Stimulated activated CD8-positive, alpha-beta memory T cell treated with anti-CD3 and anti-CD28 coated beads, Interleukin-4, amount 100 ng/mL, for 24 hours (primary cell): ENCODE results near the gene ZNF736.
A peak's percentile ranks its signal among the peaks of the same experiment; 100 is the strongest.
"Not testable (repeated sequence)": the region's sequence is repeated elsewhere in the genome, so short reads cannot be mapped to it uniquely, and the experiment has no call there.

Source experiments
- DNase-seq: peaks from one replicate; pipeline ENCODE4 v3.0.0-alpha.2; 2020; ENCODE audit warnings: low read depth

ZNF736 gene

DNA sequence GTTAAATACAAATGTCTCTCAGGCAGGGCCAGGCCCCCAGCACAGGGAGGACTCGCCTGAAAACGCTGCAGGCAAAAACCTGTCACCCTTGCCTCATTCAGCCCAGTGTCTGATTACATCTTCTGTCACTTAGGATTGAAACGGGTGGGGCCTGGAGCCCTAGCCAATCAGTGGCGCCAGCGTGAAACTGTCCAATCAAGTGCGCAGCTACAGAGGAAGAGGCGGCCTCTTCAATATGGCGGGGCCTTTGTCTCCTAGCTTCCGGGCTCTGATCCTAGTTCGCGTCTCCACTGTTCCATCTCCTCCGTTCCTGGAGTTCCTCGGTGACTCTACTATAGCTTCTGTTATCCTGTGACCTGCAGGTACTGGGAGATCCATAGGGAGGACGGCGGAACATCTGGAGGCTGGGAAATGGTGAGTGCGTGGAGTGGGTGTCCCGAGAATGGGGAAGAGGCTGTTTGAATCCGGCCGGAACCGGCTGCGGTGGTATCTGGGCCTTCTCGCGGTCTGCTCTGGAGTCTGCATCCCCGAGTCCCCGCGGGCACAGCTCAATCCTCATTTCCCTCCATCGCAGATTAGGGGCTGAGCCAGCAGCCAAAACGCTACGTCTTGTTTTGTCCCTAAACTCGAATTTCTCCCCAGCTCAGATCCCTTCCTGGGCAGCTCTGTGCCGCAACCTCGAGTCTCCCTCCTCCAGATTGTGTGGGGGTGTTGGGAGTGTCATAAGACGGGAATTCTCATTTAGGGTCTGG is at the start of gene ZNF736:
Gene ZNF736, plus strand, starts transcription at position 222 of the 752 bp plus-strand sequence. Its CDS starts 190 bp downstream, at position 412.
- DNase-seq: peak; percentile 75

- DNase-seq: no peak
Observed at GRCh38 chr7:64266341-64266919, 47.3 kb upstream of the ZNF736 start.

GRCh38 chr7:64277630-64278029 is 36.1 kb upstream of the ZNF736 start:
- DNase-seq: no peak

GRCh38 chr7:64294701-64295420 is 18.9 kb upstream of the ZNF736 start:
- DNase-seq: no peak

- not testable (repeated sequence) for DNase-seq
Observed at GRCh38 chr7:64297418-64297817, 16.3 kb upstream of the ZNF736 start.

- DNase-seq: no peak
Observed at GRCh38 chr7:64300641-64301405, 12.9 kb upstream of the ZNF736 start.

- peak; percentile 89 for DNase-seq
Observed at GRCh38 chr7:64307254-64308015, 6.3 kb upstream of the ZNF736 start.

GRCh38 chr7:64308016-64308270 is 5.8 kb upstream of the ZNF736 start:
- no peak for DNase-seq

DNA sequence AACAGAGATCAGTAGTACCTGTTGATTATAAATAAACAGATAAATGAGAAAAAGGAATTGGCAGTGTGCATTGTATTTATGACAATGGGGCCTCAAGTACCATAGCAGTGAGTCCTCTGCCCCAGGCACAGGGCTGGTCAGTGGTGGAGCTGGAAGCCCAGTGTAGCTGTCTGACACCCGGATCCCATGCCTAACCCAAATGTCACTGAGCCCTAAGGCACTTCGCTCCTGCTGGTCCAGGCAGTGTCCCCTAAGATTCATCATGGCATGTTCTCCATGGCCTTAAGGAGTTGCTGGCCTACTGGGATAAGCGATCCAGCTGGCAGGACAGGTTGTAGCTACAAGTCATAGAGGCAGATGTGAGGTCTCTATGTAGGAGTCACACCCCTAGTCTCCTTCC is 3.3 kb upstream of the ZNF736 start:
- DNase-seq: no peak

DNA sequence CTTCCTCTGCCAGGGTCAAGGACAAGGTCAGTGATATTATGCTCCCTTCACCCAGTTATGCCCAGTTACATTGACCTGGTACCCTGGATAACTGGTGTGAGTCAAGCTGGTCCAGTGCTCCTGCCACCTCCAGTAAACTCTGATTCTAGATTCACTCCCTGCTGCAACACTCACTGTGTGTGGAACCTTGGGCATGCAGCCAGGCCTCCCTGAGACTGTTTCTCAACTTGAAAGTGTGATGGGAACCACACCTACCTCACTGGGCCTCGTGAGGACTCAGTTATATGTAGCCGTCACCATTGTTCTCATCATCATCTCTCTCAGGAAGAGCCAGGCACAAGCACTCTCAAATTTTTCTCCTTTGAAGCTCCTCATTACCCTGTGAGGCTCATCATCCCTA is 935 bp upstream of the ZNF736 start:
- DNase-seq: no peak

DNA sequence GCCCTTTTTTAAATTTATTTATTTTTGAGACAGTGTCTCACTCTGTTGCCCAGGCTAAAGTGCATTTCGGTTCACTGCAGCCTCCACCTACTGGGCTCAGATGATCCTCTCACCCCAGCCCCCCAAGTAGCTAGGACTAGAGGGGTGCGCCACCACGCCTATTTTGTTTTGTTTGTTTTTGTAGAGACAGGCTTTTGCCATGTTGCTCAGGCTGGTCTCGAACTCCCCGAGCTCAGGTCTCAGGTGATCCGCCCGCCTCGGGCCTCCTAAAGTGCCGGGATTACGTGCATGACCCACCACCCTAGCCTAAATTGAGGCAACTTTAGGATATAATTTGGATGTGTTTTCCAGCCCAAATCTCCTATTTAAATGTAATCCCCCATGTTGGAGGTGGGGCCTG is 805 bp downstream of the ZNF736 start:
- no peak for DNase-seq

DNA sequence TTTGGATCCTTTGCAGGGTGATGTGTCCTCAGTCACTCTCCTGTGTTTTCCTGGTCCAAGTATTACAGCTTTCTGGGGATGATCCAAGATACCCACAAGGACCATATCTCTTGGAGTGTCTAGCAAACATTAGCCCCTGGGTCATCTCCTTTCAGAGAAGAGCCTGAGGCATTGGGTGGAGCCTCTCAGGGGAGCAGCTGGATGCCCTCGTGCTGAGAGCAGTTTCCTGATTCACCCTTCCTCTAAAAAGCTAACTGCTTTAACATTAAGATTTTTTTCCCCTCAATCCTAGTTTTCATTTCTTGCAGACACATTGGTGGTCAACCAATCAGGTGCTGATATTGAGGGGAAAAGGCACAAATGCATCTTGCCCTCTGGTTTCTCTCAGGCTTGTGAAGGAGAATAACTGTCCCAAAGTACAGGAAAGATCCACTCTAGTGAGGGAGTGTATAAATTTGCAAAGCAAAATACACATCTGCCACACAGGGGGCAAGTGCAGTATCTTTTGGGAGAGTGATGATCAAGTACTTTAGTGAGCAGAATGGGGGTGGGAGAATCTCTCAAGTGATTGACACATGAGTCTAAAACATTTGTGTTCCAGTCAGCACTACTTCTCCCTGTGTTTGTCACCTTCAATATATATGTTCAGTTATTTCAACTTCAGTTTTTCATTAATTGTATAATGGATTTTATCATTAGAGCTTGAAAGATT is 2.4 kb downstream of the ZNF736 start:
- not testable (repeated sequence) for DNase-seq

DNA sequence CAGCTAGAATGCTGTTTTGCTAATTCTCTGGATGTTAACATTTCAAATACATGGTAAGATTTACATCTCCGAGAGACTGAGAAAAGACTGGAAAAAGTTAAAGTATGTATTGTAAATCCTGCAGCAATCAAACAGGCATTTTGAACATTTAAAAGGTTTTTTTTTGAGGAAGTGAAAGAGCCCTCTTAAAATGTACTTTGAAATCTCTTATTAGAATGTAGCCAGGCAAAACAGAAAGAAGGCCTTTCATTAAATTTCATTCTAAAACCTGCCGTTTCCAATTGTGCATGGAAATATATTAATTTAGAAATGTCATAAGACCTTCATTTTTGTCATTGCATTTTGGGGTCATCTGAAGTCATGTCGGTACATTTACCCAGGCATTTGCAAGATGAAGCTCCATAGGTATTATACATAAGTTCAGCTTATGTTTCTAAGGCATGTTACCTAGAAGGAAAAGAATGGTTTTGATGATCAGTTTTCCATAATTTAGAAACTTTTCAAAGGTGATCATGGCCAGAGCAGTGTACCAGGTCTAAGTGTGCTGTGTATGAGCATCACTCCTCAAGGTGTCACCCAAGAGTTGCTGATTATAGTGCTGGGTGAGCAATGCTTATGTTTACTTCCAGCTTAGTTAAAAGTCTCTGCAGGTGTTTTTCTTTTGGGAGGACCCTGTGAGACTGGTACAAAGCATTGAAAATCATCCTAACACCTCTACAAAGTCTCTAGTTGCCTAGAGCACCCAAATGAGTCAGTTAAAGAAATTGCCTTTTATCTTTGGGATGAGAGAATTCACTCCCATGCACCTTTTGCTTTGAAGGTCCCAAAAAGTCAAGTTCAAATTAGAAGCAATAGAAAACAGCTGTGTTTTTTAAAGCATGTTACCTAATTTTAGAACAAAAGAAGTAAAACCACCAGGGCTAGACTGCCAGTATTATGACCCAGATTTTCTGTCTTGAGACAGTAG is 7.1 kb downstream of the ZNF736 start:
- DNase-seq: no peak

GRCh38 chr7:64324166-64324565 is 10.4 kb downstream of the ZNF736 start:
- DNase-seq: not testable (repeated sequence)

GRCh38 chr7:64348713-64349210 is 35.0 kb downstream of the ZNF736 start:
- not testable (repeated sequence) for DNase-seq

GRCh38 chr7:64359543-64359942 is 45.8 kb downstream of the ZNF736 start:
- no peak for DNase-seq

- DNase-seq: no peak
Observed at GRCh38 chr7:64371116-64371515, 57.4 kb downstream of the ZNF736 start.

DNA sequence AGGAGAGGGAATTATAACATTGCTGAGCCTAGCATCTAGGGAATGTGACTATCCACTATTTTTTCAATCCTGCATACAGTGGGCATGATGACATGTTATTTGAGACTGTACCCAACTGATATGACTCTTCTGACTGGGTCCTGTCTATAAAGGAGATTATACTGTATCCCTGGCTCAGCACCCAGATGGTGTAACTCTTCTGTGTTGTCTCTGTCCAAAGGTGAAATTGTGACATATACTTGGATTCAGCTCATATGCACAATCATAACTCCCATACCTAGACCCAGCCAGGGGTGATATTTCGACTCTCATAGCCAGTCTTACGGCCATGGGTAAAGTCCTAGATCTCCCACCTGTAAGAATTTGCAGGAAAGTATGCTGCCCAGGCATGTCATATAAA is 59.3 kb downstream of the ZNF736 start:
- DNase-seq: no peak

DNA sequence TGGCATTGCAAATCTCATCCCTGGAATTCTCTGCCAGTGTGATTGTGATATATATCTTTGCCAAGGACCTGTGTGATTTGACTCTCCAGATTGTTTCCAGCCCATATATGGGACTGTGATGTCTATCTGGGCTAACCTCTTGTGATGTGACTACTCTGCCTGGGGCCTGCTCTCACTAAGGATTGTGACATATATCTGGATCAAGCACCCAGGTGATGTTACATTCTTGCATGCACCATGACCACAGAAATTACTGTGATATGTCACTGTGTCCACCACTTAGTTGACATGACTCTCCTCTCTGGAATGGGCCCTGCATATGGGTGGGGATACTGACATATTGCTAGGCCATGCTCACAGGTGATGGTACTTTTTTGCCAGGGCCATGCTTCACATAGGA is 86.6 kb downstream of the ZNF736 start:
- no peak for DNase-seq
